ENCODE data around the gene TIAL1. TPM values are rescaled to one million over a fixed set of nuclear protein-coding genes. Genes with fewer than 3 reads are reported as not detected.
A peak's percentile ranks its signal among the peaks of the same experiment; 100 is the strongest.

Gene TIAL1
- polyA plus RNA-seq, 3 donors = 6.7 to 118 (median 7.2) TPM

GRCh38 chr10:119537953-119538630, 58.7 kb downstream of the TIAL1 start:
- Mint-ChIP-seq H3K4me3 (peak overlapping the region in 1 of 2 donors; percentile 65), H3K27me3 (ENCODE audit: low read depth in 3 of 3) (peaks cover 0 to 4% (median 2%) of the 10 kb centered on the region in 3 donors), H3K27ac (peak overlapping the region in 5 of 7 donors; percentile 37 to 75 (median 68)), H3K9me3 (no peaks in the 10 kb centered on the region), H3K36me3 (peaks cover 14 to 20% of the 10 kb centered on the region in 2 donors), H3K4me1 (peaks cover 66% of the 10 kb centered on the region)
- H4K20me1 ChIP-seq (ENCODE audit: insufficient read depth, low read length) = peaks cover 84% of the 10 kb centered on the region
- H3K27me3 ChIP-seq (ENCODE audit: control insufficient read depth in 2 of 2, insufficient read depth in 2 of 2, low read length in 2 of 2) = no peaks in the 10 kb centered on the region
- H3K79me2 ChIP-seq (ENCODE audit: insufficient read depth, low read length) = peaks cover 75% of the 10 kb centered on the region
- no peak for TF ChIP-seq CTCF (IDR thresholded peaks at IDR 0.05)
- no peak overlapping the region for H2AFZ ChIP-seq (ENCODE audit: insufficient read depth, low read depth, low read length, poor library complexity, severe bottlenecking)
- H3K9ac ChIP-seq (ENCODE audit: insufficient read depth, low read length, poor library complexity, severe bottlenecking) = no peak overlapping the region
- intact Hi-C loops (cut with micrococcal nuclease) = no loop called here
- H3K4me2 ChIP-seq (replicated peaks; ENCODE audit: extremely low read depth, low read length, poor library complexity, severe bottlenecking) = no peak overlapping the region
- H3K4me3 ChIP-seq (replicated peaks in 1 of 3; ENCODE audit: low read depth in 2 of 3, low read length in 3 of 3) = peak overlapping the region in 1 of 3 experiments; percentile 21
- H3K9me3 ChIP-seq (replicated peaks in 1 of 2; ENCODE audit: control insufficient read depth in 1 of 2, insufficient read depth in 1 of 2, low read length in 2 of 2) = no peaks in the 10 kb centered on the region
- WGBS (ENCODE audit: insufficient coverage) = 76% methylated on average over 3 of the region's 5 CpGs
- H3K4me1 ChIP-seq (ENCODE audit: control insufficient read depth in 1 of 2, insufficient read depth in 2 of 2, low read length in 2 of 2) = peaks cover 42 to 68% of the 10 kb centered on the region in 2 donors
- DNase-seq = no peak
- peak overlapping the region in 1 of 2 donors; percentile 17 for H3K27ac ChIP-seq (ENCODE audit: low read depth in 1 of 2, low read length in 2 of 2)
- peaks cover 0 to 7% of the 10 kb centered on the region in 2 donors for H3K36me3 ChIP-seq (replicated peaks in 1 of 2; ENCODE audit: control insufficient read depth in 1 of 2, insufficient read depth in 2 of 2, low read length in 2 of 2)

DNA sequence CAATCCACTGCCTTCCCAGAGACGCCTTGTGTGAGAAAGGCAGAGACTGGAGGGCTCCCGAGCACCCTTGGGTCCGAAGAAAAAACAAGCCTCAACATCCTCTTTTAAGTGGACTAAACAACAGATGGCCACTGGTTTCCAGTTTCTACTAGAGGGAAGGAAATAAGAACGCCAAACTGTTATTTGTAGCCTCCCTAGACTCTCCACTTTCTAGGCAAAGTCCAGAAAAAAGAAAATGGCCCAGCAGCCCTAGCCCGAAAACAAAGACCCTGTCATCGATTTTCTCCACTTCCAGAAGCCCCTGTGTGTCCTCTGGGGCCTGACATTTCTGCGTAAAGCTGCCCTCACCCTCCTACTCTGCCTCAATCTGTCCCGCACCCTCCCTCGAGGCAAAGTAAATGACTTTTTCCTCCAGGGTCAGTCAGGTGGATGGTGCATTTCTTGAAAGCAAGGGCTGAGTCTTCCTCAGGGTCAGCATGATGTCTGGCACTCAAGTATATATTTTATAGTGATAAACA, 60.2 kb downstream of the TIAL1 start:
- Histone ChIP-seq H3K4me2 (replicated peaks; ENCODE audit: extremely low read depth, low read length, poor library complexity, severe bottlenecking) (no peak overlapping the region), H3K4me1 (ENCODE audit: control insufficient read depth in 1 of 2, insufficient read depth in 2 of 2, low read length in 2 of 2) (peaks cover 46 to 67% of the 10 kb centered on the region in 2 donors), H3K4me3 (replicated peaks in 1 of 3; ENCODE audit: low read depth in 2 of 3, low read length in 3 of 3) (no peak overlapping the region), H2AFZ (ENCODE audit: insufficient read depth, low read depth, low read length, poor library complexity, severe bottlenecking) (no peak overlapping the region), H3K9ac (ENCODE audit: insufficient read depth, low read length, poor library complexity, severe bottlenecking) (no peak overlapping the region), H3K27me3 (ENCODE audit: control insufficient read depth in 2 of 2, insufficient read depth in 2 of 2, low read length in 2 of 2) (no peaks in the 10 kb centered on the region), H4K20me1 (ENCODE audit: insufficient read depth, low read length) (peaks cover 88% of the 10 kb centered on the region), H3K9me3 (replicated peaks in 1 of 2; ENCODE audit: control insufficient read depth in 1 of 2, insufficient read depth in 1 of 2, low read length in 2 of 2) (no peaks in the 10 kb centered on the region), H3K79me2 (ENCODE audit: insufficient read depth, low read length) (peaks cover 83% of the 10 kb centered on the region), H3K36me3 (replicated peaks in 1 of 2; ENCODE audit: control insufficient read depth in 1 of 2, insufficient read depth in 2 of 2, low read length in 2 of 2) (peaks cover 0 to 7% of the 10 kb centered on the region in 2 donors), H3K27ac (ENCODE audit: low read depth in 1 of 2, low read length in 2 of 2) (no peak overlapping the region)
- Mint-ChIP-seq H3K4me1 (peaks cover 76% of the 10 kb centered on the region), H3K27me3 (ENCODE audit: low read depth in 3 of 3) (peaks cover 0 to 4% (median 2%) of the 10 kb centered on the region in 3 donors), H3K4me3 (no peak overlapping the region), H3K36me3 (peaks cover 14 to 20% of the 10 kb centered on the region in 2 donors), H3K27ac (peak overlapping the region in 2 of 7 donors; percentile 21 to 31), H3K9me3 (no peaks in the 10 kb centered on the region)
- intact Hi-C loops (cut with micrococcal nuclease) = no loop called here
- no peak for DNase-seq
- TF ChIP-seq CTCF (IDR thresholded peaks at IDR 0.05) = no peak
- 83% methylated on average over 2 of the region's 9 CpGs for WGBS (ENCODE audit: insufficient coverage)

Data from CD14-positive monocyte (primary cell).